ENCODE data around the gene ATAD2B.

The ATAD2B gene

DNA sequence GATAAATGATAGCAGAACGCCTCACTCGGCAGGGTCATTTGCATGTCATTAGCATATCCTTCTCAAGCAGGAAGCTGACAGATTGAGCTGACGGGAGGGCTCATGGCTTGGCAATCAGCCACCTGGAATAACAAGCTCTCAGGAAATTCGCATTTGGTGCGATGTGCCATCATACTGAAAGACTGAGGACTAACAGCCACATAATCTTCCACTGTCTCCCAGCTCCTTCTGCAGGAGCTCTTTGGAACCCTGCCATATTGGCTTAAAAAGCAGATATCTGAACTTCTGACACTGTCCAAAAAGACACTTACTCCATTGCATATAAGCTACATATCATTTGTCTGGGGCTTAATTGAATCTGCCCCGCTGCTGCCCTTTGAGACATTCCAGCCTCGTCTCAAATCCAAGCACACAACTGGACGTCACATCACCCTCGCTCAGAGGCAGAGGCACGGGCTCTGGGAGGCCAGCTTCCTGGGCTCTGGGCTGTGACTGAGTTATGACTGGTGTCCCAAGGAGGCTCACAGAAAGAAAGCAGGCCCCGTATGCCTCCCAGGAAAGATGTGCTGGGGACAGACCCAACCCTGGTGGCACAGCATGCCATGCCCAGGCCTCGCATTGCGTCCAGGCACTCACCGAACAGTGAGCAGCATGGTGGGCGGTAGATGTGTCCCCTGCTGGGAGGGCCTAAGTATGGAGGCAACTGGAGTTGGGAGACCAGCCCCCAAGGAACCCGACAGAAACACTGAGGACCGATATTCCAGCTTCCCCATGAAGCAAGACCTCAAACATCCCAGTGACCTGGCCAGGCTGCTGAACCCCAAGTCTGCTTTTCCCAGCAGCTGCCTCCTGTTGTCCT, 228.0 kb downstream of the ATAD2B start:
- Histone ChIP-seq H4K20me1 (ENCODE audit: insufficient read depth, low read length) (no peaks in the 10 kb centered on the region), H3K4me2 (ENCODE audit: low read length) (no peak overlapping the region), H3K9me3 (ENCODE audit: insufficient read depth, low read length) (no peaks in the 10 kb centered on the region), H3K36me3 (replicated peaks; ENCODE audit: low read depth, low read length) (no peaks in the 10 kb centered on the region), H3K9ac (ENCODE audit: low read length) (no peak overlapping the region), H3K4me3 (ENCODE audit: low read length) (no peak overlapping the region), H3K27me3 (ENCODE audit: low read depth, low read length) (no peaks in the 10 kb centered on the region), H2AFZ (ENCODE audit: low read depth, low read length) (no peak overlapping the region), H3K27ac (ENCODE audit: low read length) (no peak overlapping the region), H3K4me1 (ENCODE audit: low read length) (no peaks in the 10 kb centered on the region), H3K79me2 (ENCODE audit: low read length) (no peaks in the 10 kb centered on the region)
- TF ChIP-seq CTCF (IDR thresholded peaks at IDR 0.05; ENCODE audit: low read depth, low read length) (no peak), EZH2phosphoT487 (IDR thresholded peaks at IDR 0.05; ENCODE audit: low read depth) (no peak)
